HG03558 (cell line): Measurements from ENCODE around the gene CST11.

Experiments
- ATAC-seq: cut with Tn5 transposase; IDR thresholded peaks from one replicate; pipeline ENCODE4 v1.9.1; 2021; ENCODE audit warnings: moderate number of reproducible peaks; ENCODE audit not compliant: unreplicated experiment; ENCODE audit errors: extremely low read depth

The CST11 gene

DNA sequence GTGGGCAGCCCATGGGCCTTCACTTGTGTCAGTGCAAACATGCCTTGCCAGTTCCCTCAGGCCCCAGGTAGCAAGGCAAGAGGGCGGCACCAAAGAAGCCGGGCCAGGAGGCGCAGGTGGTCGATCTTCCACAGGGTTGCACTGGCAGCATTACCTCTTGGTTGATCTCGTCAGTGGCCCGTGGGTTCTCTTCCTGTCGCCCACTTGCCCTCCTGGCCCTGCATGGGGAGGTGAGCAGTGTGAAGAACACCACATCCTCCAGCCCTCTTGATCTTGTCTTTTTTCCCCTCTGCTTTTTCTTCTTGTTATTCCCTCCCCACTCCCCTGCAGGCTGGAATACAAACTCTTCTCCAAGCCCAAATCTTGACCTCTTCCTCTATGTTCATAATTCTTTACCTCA, 3.0 kb upstream of the CST11 start:
- no peak for ATAC-seq

DNA sequence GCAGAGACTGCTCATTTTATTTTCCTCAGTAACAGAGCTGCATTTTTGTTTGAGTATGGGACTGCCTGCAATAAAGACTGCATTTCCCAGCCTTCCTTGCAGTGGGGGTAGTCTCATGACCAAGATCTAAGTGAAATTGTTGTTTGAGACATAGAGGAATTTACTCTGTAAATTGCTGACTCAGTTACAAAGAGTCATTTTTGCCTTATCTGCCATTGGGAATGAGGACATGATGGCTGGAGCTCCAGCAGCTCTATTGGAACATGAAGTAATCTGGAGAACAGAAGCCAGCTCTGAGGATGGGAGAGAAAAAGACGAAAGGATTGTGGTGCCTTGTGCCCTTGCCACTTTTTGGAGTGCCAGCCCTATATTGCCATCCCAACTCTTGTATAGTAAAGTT, 2.1 kb upstream of the CST11 start:
- ATAC-seq, result no peak

DNA sequence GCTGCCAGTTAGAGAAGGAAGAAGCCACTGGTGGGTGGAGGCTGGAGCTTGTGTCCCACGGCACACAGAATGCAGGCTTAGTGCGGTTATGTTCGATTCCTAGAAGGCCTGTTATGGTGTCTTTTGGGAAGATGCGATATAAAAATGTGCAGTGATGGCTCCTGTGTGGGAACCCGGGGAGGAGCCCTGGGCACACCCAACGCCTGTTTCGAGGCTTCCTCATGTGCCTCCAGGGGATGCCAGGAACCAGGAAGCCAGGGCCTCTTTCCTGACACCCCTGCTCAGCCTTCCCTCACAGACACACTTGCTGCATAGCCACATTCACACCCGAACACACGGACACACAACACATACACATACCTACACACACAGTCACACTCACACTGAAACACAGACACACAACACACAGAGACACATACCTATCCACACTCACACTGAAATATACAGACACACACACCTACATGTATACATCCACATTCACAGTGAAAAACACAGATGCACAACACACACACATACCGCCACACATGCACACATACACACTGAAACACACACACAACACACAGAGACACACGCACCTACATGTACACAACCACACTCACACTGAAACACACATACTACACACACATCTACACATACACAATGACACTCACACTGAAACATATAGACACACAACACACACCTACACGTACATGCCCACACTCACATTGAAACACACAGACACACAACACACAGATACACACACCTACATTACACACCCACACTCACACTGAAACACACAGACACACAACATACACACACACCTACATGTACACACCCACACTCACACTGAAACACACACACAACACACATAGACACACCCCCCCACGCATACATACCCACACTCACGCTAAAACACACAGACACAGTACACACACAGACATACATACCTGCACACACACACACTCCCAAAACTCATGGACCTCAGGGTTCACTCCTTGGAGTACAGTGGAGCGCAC, 1.2 kb upstream of the CST11 start:
- ATAC-seq, result no peak

DNA sequence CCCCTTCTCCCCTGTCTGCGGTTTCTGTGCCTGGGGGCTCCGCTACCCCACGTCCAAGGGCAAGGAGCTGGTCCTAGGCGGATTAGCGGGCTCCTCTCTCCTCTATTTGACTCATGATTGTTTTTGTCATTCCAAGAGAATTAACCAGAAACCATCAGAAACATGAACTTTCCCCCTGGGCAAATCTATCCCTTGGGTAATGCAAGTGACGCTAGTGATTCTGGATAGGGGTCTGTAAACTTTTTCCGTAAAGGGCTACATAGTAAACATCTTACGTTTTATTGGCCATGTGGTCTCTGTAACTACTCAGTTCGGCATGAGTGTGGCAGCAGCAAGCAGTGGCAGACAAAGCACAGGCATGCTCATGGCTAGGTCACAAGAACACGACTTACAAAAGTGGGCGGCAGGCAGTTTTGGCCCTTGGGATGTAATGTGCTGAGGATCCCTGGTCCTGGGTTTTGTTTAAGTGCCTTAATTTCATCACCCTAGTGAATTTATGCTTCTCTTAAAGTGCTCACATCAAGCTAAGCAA, 654 bp downstream of the CST11 start:
- no peak for ATAC-seq

DNA sequence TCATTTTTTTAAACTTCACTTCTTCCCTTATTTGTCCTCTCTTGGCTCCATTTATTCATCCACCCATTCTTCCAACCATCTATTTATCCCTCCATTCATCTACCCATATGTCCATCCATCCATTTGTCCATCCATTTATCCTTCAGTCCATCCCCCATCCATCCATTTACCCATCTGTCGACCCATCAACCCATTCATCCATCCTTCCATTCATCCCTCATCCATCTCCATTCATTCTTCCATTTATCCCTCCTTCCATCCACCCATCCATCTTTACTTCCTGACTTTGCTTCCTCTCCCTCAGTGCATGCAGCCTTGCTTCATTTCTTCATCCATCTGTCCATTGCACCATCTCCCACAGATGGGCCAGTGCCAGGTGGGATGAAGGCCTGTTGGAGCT, 1.8 kb downstream of the CST11 start:
- ATAC-seq, result no peak

DNA sequence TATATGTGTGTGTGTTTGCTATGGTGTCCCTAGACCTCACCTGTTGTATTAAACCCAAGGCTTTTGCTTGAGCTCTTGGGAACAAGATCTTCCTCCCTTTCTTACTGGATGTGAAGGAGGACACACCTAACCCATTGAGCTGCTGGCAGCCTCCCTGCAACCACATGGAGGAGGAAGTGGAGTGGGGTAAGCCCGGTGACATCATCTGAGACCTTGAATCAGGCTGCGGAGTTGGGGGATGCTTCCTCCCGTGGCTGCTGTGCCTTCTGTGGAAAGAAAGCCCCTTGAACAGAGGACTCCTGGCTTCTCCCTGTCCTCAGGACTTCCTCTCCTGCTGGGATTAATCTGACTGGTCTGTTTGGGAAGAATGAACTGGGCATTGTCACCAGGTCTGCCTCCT, 3.3 kb downstream of the CST11 start:
- no peak for ATAC-seq

DNA sequence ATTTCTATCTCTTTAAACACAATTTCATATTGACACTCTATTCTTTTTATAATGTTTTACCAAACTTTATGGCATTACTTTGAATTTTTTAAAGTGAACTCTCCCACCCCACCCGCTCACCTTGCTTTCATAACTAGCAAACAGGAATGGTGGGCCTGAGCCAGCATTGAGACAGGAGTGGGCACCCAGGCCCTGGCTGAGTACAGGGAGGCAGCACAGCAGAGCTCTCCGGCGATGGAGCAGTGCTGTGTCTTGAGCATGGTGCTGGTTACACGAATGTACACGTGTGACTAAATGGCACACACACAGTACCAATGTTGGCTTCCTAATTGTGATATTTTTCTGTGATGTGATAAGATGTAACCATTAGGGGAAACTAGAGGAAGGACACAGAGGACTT, 4.5 kb downstream of the CST11 start:
- no peak for ATAC-seq

DNA sequence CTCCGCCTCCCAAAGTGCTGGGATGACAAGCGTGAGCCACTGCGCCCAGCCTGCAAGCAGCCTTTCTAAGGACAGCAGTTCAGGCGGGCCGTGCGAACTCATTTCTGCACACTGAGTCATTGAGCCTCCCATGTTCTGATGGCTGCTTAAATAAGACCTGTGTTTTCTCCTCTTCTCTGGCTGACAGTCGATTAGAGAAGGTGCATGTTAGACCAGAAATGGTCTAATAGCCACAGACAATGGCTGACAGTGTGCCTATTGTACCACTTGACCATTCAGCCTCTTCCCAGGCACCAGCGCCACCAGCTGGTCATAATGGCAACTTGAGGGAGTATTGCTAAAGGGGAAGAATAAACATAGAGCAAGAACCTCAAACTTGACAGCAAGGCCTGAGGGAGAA, 6.2 kb downstream of the CST11 start:
- no peak for ATAC-seq

DNA sequence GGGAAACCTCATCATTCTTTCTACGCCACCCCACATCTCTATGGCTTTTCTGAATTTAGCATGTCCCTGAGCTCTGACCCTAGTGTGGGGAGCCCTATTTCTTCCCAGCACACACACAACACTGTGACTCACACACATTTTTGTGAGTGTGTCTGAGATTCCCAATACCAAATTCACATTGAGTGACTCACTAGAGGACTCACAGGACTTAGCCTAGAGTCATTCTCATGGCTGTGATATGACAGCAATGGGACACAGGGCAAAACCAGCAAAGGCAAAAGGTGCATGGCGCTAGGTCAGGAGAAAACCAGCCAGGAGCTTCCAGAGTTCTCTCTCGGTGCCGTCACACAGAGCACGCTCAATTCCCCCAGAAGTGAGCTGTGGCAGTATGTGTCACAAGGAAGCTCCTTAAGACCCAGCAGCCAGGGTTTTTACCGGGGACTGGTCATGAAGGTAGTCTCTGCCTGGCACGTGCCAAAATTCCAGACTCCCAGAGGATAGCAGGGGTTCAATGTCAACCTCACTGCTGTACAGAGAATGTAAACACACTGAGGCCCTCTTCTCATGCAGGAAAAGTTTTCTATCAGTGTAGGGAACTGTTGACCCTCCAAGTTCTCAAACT, 7.0 kb downstream of the CST11 start:
- ATAC-seq, result no peak

DNA sequence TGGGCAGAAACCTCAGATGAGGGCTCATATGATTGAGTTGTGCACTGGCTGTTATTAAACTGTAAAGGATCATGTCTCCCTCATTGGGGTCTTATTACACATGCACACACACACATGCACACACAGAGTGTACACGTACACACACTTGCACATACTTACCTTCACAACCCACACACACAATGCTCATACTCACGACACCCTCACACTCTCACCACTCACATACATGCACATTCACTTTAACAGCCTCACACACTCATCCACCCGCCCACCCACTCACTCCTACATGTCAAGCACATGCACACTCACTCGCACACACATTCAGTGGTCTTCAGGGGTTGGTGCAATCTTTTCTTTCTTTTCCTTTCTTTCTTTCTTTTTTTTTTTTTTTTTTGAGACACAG, 7.8 kb downstream of the CST11 start:
- no peak for ATAC-seq

DNA sequence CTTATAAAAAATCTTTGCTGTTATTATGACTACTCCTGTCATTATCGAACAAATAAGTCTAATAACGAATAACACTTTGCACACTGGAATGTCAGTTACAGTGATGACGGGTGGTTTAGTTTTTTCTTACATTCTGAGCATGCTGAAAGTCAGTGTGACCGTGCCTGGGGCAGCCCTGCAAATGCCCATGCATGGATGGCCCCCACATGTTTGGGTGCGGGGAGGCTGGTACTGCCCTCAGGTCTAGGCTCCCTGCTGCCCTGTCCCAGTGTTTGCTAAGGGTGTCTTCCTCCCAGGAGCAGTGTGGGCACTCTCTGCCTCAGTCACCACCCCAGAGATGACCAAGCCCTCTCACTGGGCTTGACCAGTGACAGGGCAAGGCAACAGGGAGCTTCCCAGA, 10.2 kb downstream of the CST11 start:
- ATAC-seq, result no peak

DNA sequence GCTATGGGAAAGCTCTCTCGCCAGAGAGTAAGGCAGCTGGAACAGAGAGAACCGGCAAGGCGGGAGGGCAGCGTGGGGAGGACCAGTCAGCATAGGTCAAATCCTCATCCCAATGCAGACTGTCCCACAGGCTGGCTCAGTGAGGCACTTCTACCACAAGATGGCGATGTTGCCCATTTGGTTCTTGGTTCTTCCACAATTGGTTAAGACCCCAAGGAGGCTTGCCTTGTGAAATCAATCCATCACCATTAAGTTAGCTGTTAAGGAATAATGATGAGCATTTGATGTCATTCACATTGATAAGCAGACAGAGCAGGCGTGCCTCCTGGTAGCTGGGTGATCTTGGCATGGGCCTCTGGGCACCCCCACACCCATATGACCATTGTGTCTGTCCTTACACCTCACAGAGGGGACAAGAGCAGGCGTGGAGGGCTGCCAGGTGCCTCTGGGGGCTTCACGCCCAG, 10.8 kb downstream of the CST11 start:
- peak; percentile 68 for ATAC-seq

DNA sequence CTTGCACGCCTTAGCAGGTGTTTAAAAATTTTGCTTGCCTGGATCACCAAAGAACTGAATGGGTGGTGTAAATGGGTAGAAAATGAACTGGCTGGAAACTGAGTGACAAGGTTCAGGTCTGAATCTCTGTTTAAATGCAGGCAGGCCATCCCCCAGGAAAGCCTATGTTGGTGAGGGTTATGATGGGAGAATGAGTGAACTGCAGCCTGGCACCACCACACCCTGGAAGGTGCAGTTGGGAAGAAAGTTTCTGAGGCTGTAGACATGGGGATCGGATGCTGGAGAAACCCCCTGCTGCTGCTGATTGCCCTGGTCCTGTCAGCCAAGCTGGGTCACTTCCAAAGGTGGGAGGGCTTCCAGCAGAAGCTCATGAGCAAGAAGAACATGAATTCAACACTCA, 12.7 kb downstream of the CST11 start:
- no peak for ATAC-seq

DNA sequence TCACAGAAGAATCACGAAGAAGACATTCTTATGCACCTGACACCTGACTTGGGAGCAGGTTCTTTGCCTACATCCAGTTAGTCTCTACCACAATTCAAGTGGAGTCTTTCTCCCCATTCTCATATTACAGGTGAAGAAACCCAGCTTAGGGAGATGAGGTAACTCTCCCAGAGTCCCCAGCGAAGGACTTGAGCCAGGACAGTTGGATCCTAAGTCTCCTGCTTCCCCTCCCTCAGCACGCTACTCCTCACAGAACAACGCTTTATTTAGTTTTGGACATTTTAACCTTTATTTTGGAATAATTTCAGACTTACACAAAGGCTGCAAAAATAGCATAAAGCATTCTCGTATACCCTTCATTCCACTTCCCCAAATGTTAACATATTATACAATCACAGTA, 14.0 kb downstream of the CST11 start:
- ATAC-seq, result no peak

DNA sequence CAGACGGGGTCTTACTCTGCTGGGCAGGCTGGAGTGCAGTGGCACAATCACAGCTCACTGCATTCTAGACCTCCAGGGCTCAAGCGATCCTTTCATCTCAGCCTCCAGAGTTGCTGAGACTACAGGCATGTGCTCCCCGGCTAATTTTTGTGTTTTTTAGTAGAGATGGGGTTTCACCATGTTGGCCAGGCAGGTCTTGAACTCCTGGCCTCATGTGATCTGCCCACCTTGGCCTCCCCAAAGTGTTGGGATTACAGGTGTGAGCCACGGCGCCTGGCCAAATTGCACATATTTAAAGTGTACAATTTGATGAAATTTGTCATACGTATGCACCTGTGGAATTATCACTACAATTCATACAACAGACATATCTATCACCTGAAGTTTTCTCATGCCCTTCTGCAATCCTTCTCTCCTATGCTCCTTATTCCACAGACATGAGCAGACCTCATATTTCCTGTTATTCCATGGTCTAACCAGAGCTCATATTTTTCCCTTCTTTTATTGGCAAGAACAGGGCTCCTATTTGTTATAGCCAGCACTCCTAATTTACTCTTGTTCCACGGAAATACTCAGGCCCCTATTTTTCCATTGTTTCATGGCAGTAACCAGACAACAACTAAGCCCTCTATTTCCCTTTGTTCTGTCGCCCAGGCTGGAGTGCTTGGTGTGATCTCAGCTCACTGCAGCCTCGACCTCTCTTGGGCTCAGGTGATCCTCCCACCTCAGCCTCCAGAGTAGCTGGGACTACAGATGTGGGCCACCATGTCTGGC, 15.4 kb downstream of the CST11 start:
- no peak for ATAC-seq

DNA sequence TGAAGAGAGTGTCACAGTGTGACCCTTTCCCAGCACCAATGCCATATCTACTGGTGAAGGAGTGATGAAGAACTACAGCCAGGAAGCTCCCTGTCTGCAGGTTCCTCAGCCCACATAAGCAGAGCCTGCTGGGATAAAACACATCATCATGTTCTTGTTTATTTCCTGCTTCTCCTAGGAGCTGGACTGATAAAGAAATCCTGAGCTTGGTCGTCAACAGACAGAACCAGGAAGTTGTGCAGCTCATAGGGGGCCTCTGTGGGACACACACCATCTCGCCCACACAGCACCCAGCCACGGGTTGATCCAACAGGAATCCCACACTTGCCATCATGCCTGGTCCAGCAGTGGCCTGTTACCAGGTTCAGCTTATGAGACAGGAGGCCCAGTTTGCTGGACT, 16.0 kb downstream of the CST11 start:
- no peak for ATAC-seq

DNA sequence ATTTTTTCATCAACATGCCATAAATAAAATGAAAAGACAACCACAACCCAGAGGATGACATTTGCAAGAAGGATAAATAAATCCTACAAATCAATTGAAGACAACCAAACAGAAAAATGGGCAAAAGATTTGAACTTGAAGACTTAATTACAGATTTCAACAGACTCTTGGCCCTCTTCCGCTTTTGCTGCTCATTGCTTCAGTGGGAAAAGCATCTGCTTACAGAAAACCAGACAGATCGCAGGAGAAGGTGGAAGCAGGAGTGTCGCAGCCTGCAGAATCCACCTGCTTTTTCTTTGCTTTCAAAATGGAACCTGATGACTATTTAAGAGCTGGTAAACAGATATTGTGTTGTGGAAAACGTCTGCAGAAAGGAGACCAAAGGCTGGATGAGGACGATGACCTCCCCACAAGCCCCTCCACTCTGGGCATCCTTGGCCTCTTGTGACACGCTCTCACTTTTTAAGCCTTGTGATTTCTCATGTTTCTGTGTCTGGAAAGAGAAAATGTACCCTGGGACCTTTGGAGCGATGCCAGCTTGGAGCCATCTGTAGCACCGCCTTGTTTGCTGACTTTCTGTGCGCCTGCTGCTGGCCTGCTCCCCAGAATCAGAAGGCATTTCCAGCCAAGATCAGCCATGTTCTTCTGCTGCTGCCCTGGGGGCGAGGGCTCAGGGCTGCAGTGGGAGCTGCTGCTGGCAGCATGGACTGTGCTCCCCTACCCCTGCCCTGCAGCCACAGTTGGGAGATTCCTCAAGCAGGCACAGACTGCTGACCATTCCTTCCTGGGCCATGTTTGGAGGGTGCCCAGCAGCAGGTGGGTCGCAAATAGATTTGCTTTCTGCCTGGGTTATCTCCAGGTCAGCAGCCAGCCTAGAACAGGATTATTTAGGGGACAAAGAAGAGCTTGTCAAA, 16.8 kb downstream of the CST11 start:
- no peak for ATAC-seq

DNA sequence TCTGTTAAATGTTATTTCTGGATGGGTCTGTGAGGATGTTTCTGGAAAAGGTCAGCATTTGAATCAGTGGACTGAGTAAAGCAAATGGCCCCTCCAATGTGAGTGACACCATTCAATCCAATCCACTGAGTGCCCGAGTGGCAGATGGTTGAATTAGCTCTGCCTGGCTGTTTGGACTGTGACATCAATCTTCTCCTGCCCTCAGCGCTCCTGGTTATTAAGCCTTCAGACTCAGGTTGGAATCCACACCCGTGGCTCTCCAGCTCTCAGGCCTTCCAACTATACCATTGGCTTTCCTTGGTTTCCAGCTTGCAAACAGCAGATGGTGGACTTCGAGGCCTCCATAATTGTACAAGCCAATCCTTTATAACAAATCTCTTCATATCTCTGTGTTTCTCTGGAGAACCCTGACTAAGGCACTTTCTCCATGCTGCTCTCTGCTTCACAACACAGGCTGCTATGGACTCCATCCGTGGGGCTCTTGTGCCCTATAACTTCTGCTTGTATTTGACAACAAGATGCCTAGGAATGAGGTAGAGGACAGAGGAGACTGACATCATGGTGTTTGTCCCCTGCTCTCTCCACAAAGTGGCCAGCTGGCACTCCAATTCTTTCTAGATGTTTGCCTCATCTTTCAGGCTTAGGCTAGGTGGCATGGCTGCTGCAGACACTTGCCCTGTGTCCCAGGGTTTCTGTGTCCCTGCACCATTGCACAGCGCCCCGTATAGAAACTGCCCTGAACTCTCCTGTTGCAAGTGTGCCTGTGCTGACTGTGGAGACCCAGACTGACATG, 18.0 kb downstream of the CST11 start:
- ATAC-seq, result no peak

DNA sequence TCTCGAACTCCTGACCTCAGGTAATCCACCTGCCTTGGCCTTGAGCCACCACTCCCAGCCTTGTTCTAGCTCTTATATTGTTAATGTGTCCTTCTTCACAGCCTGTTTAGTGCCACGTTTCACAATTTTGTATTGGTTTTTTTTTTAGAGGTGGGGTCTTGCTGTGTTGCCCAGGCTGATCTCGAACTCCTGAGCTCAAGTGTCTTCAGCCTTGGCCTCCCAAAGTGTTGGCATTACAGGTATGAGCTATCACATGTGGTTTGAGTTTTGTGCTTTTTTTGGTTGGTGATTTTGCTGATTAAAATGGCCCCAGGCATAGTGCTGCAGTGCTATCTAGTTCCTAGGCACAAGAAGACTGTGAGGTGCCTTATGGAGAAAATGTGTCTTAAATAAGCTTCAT, 19.0 kb downstream of the CST11 start:
- no peak for ATAC-seq
